Esophagus mucosa (tissue), 1 donor: ENCODE results near the gene KIF22. TPM values are rescaled to one million over a fixed set of nuclear protein-coding genes. Genes with fewer than 3 reads are reported as not detected.
A peak's percentile ranks its signal among the peaks of the same experiment; 100 is the strongest.

Source experiments
- ATAC-seq: fragments of 200-7000 bp; cut with Tn5 transposase; one replicate; pipeline ENCODE4 v1.9.1; 2020
- total RNA-seq: library from RNA; stranded (reverse); gene quantifications from one replicate; pipeline ENCODE4 v1.2.4, GENCODE V29; 2023
- donor health status: DM: yes; HTN: yes; CAD: no.

Gene KIF22
- total RNA-seq, 1 donor from 2014 or later = 28.7 TPM

GRCh38 chr16:29804455-29805231 lies 14.1 kb downstream of the KIF22 start:
- no peak for ATAC-seq

DNA sequence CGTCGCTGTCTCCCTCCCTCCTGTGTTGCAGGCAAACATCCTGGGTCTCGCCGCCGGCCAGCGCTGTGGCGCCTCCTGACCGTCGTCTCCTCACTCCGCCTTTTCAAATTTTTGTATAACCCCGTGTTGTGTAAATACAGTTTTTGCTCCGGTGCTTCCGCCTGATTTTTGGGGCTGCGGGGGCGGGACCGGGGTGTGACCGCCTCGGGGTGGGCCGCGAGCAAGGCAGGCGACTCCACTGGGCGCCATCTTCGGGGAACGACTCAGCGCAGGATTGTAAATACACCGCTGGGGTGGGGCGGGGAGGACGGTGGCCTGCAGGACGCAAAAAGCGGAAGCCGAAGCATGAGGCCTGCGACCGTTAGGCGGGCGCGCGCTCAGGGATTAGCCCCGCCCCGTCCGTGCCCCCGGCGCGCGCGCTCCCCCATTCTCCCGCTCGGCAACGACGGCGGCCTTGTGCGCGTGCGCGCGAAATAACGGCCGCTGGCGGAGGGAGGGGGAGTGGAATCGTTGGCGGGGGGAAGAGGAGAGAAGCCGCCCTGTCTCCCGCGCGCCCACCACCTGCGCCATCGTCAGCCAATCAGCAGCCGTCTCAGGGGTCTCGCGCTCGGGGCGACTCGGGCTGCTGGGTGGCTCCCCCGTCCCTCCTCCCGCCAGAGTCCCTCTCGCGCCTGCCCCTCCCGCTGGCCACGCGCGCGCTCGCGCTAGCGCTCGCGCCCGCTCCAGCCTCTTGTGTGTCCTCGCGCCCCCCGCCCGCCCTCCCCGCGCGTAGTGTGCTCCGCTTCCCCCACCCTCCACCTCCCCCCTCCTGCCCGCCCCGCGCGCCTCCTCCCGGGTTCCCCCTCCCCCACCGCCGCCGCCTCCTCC lies 14.9 kb downstream of the KIF22 start:
- ATAC-seq = peak; percentile 88

DNA sequence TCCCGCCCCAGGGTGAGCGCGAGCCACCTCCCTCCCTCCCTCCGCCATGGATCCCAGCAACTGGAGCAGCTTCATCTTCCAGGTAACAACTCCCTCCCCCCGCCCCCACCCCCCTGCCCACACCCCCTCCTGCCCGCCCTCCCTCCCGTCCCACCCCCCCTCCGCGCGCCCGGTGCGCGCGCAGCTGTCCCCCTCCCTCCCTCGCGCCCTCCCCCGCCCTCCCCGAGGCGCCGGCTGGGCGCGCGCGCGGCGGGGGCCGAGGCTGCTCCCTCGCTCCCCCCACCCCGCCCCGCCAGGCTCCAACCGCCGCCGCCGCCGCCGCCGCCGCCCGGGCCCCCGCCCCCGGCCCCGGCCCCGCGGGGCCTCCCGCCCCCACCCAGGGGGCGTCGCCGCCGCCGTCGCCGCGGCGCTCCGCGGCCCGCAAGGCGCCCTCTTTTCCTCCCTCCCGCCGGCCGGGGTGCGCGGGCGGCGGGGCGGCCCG lies 15.6 kb downstream of the KIF22 start, which contains the start of gene MAZ:
Gene MAZ (plus strand): TSS at position 431 of the 481 bp plus-strand sequence. CDS start 173 bp downstream, outside the sequence.
- peak; percentile 7 for ATAC-seq

DNA sequence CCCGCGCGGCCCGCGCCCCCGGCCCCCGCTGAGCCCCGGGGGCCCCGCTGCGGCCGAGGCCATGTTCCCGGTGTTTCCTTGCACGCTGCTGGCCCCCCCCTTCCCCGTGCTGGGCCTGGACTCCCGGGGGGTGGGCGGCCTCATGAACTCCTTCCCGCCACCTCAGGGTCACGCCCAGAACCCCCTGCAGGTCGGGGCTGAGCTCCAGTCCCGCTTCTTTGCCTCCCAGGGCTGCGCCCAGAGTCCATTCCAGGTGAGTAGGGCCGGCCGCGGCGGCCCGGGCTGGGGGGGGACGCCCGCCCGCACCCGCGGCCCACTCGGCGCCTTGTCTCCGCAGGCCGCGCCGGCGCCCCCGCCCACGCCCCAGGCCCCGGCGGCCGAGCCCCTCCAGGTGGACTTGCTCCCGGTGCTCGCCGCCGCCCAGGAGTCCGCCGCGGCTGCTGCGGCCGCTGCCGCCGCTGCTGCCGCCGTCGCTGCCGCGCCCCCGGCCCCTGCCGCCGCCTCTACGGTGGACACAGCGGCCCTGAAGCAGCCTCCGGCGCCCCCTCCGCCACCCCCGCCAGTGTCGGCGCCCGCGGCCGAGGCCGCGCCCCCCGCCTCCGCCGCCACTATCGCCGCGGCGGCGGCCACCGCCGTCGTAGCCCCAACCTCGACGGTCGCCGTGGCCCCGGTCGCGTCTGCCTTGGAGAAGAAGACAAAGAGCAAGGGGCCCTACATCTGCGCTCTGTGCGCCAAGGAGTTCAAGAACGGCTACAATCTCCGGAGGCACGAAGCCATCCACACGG lies 16.3 kb downstream of the KIF22 start:
- no peak for ATAC-seq

GRCh38 chr16:29807426-29808218 lies 17.1 kb downstream of the KIF22 start:
- peak; percentile 48 for ATAC-seq

GRCh38 chr16:29808219-29808900 lies 17.8 kb downstream of the KIF22 start:
- ATAC-seq = no peak

GRCh38 chr16:29809031-29809747 lies 18.6 kb downstream of the KIF22 start:
- no peak for ATAC-seq

GRCh38 chr16:29809850-29810698 lies 19.5 kb downstream of the KIF22 start:
- no peak for ATAC-seq

GRCh38 chr16:29810699-29811169 lies 20.2 kb downstream of the KIF22 start:
- ATAC-seq = no peak

GRCh38 chr16:29811170-29811895 lies 20.8 kb downstream of the KIF22 start:
- ATAC-seq = peak; percentile 53

DNA sequence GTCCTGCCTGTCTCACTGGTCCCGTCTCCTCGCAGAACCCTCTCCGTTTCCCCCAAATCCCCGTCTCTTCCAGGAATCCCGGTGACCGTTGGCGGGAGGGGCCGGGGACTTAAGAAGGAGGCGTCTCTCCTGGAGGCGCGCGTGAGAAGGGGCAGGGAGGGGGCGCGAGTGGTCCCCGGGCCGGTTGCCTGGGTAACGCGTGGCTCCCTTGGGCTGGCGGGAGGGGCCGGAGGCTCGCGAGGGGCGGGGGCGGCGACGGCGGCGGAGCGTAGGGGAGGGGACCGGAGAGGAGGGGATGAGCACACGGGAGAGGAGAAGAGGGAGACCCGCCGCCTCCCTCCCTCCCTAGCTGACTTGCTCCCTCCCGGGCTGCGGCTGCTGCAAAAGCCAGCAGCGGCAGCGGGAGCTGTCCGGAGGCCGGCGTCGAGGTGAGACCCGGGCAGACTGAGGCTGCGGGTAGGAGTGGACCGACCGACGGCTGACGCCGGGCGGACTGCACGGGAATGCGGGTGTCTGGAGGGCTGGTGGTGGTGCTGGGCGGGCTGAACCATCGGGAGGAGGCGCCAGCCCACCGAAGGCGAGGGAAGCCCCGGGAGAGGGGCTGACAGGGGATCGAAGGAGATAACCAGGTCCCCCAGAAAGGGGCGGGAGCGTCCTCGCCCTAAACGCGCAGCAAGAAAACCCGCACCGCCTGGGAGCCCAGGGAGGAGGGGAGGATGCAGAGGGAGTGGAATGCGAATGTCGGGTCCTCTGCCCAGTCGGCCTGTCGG lies 21.5 kb downstream of the KIF22 start, which contains the start of gene PRRT2:
Gene PRRT2 (plus strand): TSS at position 298 of the 770 bp plus-strand sequence. CDS start 862 bp downstream, outside the sequence.
- ATAC-seq = no peak

DNA sequence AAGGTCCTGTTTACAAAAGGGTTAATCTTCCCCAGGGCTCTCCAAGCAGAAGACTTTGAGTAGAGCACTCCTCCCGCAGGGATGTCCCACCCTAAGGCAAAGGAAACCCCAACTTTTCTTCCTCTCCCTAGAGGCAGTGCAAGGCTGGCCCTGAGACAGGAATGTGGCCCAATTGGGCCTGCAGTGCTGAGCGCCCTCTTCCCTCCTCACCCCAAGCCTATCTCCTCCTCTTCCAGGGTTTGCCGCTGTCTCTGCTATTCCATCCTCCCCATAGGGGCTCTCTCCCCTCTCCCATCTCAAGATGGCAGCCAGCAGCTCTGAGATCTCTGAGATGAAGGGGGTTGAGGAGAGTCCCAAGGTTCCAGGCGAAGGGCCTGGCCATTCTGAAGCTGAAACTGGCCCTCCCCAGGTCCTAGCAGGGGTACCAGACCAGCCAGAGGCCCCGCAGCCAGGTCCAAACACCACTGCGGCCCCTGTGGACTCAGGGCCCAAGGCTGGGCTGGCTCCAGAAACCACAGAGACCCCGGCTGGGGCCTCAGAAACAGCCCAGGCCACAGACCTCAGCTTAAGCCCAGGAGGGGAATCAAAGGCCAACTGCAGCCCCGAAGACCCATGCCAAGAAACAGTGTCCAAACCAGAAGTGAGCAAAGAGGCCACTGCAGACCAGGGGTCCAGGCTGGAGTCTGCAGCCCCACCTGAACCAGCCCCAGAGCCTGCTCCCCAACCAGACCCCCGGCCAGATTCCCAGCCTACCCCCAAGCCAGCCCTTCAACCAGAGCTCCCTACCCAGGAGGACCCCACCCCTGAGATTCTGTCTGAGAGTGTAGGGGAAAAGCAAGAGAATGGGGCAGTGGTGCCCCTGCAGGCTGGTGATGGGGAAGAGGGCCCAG lies 22.4 kb downstream of the KIF22 start:
- ATAC-seq = no peak

- ATAC-seq = no peak
These were observed 23.4 kb downstream of the KIF22 start for GRCh38 chr16:29813644-29814562.

GRCh38 chr16:29814592-29814991 lies 24.0 kb downstream of the KIF22 start:
- ATAC-seq = no peak

DNA sequence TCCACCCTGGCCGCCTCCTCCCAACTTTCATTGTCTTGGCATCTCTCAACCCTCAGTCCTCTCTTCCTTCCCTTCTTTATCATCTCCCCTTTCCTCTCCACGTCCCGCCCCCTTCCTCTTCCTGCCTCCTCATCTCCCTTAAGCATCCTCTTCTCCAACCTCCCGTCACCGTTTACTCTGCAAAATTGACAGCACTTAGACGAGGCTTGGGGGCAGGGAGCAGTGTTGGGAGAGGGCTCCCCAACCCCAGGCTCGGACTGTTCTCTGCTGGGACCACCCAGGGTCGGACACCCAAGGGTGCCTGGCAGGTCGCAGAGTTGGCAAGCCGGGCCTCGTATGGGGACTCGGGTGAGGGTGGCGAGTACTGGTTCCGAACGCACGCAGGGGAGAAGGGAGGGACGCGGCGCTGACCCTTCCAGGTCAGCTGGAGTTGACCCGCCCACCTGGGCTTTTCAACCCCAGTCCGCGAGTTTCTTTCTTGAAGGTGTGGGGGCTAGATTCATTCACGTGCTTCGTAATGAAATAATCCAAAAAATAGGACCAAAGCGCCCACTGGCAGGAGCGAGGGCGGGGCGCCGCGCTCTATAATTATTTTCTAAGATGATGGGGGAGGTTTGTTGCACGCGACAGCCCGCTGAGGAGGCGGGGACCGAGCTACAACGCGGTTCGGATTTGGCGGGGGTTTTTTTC lies 24.6 kb downstream of the KIF22 start:
- no peak for ATAC-seq
